Skin of body (tissue), 2 donors: ENCODE data around the gene EDRF1. TPM values are rescaled to one million over a fixed set of nuclear protein-coding genes. Genes with fewer than 3 reads are reported as not detected.
"Not testable (repeated sequence)": the region's sequence is repeated elsewhere in the genome, so short reads cannot be mapped to it uniquely, and the experiment has no call there.

Experiments
- DNase-seq: peaks from one replicate; lab custom pipeline; 2025; lab: John Stamatoyannopoulos, UW
- total RNA-seq: library from RNA; depleted of rRNA; stranded (reverse); fragments of >200 nt; gene quantifications from one replicate; pipeline ENCODE4 v1.2.3, GENCODE V29; 2014

EDRF1 gene
- total RNA-seq, 1 donor from 2014 or later: 32.2 TPM

DNA sequence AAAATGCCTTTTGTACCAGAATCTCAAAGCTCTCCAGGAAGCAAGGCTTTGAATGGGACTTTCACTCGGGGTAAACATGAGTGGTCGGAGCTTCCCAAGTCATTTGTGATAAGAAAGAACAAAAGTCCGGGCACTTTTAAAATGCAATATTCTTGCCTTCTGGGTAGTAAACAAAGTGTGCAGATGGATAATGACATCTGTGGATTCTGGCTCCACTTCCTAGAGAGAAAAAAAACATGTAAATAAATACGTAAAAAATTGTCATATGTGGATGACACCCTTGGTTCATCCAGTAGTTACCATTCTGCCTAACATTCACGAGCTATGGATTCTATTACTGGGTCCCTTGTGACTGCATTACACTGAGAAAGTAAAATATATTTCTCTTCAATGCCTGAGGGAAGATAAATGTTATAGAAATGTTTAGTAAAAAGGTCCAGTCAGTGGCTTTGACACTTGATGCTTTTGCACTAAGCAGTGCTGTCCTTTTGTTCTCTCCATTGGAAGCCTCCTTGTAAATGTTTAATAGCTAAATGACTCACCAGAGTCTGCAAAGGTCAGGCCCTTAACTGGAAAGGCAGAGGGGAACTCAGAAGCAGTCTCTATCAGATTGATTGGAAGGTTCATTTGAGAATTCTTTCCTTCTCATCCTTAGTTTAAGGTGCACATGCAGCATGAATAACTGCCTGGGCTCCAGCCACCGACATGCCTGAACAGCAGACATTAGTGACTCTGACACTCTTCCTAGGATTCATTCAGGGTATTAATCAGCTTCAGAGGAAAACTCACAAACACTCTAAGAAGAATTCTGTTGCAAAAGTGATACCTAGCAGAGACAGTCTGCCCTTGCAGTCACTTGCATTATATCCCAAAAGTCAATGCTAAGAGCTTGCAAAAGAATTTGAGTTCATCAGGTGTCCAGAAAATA is 11.7 kb upstream of the EDRF1 start:
- DNase-seq: no peak

DNA sequence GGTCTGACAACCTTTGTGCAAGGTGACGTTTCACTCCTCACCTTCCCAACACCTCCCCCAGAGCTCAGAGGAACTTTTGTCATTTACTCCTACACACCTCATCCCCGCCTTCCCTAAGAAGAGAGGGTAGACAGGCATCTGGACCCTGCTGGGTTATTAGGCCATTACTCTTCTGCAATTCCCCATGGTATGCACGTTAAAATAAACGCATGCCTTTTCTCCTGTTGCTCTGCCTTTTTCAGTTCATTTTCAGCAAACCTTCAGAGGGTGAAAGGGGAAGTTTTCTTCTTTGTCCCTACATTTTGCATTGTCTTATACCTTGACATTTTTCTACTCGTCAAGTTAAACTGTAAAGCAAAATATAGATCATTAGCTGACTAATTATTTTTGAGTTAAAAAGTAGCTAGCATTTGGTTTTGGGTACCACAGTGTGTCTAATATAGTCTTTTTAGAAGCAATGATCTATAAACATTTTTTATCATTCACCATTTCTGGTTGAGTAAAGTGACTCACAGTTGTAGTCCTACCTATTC is 10.5 kb upstream of the EDRF1 start:
- DNase-seq: no peak

DNA sequence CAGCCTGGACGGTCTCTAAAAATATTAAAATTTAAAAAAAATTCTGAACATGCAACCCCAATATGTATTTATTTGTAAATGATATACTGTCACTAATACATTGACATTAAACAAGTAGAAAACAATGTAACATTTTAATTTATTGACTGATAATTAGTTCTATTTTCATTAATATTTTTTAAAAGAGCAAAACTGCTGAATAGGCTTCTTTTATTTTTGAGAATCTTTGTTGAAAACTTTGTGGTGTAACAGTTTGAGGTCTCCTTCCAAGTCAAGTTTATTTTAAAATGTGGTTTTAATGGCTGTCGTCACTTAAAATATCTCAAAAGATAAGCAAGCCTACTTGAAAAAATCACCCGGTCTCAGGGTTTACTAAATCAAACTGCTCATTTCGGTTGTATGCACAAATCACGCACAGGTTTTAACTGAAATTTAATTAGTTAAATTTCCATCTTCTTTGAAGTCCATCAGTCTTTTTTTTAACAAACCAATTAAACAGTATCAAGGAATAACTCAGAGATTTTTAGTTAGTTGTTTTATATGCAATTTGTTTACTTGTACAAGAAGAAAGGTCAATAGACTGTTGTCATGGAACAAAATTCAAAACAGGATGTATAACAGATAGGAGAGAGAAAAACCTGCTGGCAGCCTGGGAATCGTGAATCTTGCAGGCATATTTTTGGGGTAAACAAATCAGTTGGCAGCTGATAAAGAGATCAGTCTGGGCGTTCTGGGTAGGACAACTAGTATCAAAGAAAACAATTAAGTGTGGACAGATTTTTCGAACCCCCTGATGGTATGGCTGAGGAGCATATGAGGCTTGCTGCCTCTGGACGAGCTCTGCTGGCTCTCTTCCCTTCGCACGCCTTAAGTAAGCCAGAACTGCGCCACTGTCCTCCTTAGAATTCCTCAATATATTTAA is 9.7 kb upstream of the EDRF1 start:
- no peak for DNase-seq

DNA sequence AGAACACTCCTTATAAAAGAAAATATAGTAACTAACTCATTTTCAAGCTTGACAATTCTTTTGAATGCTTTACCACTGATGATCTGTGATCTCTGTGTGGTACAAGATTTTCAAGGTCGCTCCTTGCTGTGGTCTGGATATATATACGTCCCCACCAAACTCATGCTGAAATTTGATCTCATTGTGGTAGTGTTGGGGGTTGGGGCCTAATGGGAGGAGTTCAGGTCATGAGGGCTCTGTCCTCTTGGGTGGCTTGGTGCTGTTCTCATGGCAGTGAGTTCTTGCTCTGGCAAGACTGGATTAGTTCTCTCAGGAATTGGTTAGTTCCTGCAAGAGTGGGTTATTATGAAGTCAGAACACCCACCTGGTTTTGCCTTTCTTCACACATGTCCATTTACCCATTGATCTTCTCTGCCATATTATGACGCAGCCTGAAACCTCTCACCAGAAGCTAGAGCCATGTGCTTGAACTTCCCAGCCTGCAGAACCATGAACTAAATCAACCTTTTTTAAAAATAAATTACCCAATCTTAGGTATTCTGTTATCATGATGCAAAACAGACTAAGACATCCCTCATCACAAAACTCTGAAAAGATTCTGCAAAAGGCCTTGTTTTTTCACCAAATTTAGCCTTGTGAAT is 8.3 kb upstream of the EDRF1 start:
- DNase-seq: no peak

DNA sequence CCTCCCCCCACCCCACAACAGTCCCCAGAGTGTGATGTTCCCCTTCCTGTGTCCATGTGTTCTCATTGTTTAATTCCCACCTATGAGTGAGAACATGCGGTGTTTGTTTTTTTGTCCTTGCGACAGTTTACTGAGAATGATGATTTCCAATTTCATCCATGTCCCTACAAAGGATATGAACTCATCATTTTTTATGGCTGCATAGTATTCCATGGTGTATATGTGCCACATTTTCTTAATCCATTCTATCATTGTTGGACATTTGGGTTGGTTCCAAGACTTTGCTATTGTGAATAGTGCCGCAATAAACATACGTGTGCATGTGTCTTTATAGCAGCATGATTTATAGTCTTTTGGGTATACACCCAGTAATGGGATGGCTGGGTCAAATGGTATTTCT is 4.8 kb upstream of the EDRF1 start:
- DNase-seq: not testable (repeated sequence)

DNA sequence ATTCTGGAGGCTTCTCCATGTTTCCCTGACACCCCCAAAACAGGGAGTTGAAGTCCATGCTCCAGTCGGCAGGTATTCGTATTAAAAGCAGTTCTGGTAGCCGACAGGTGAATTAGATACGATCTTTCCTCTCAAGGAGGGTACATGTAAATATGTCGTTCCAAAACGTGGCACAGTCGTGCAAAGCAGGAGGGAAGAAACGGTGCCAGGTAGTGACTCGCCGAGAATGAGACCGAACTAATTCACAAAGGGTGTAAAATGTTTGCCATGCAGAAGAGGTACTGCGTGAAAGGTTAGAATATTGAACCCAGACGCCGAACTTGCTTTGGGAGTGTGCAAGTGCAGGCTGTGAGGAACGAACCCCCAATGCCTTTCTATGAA is 483 bp downstream of the EDRF1 start:
- no peak for DNase-seq

DNA sequence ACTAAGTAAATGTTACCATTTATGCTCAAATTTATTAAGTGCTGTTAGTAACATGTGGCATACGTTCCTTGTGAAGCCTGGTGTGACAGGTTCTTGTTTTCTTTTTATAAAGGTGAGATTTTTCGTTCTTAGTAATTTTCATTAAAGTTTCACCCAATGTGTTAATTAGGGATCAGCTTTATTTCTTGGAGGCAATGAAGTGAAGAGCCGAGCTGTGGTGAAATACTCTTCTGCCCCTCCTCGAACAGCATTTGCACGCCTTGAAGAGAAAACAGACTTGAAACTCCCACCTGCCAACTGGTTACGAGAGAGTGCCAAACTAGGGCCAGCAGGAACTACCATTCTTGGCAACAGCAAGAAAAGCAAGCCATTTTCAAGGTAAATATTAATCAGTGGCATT is 1.5 kb downstream of the EDRF1 start:
- no peak for DNase-seq

DNA sequence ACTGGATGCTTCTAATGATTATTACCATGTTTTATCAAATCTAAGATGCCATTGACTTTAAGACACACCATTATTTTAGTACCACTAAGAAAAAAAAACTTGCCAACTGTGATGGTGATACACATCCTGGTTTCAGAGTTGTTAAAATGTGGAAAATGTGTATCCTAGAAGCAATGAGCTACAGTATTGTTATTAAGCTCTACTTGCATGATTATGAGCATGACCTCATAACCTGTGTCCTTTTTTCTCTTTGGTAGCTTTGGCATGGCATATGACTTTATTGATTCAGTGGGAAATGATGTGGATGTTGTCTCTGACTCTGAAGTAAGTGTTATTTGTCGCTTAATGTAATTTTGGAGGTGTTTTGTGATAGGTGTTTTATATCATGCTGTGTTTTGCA is 3.3 kb downstream of the EDRF1 start:
- no peak for DNase-seq

DNA sequence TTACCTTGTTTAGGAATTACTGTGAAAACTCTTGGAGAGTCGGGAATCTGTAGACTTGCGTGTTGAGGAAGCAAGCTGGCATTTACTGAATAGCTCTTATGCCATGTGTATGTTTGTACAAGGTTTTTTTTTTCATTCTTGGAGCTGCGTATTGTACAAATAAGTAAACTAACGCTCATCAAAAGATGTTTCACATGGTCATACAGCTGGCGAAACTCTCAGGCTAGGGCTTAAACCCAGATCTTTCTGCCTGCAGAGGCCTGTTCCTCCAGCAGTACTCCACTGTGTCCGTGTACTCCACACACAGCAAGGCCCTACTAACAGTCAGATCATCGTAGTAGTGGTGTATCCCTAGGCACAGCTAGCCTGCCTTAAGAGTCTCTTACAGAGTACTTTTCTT is 7.4 kb downstream of the EDRF1 start:
- DNase-seq: no peak

DNA sequence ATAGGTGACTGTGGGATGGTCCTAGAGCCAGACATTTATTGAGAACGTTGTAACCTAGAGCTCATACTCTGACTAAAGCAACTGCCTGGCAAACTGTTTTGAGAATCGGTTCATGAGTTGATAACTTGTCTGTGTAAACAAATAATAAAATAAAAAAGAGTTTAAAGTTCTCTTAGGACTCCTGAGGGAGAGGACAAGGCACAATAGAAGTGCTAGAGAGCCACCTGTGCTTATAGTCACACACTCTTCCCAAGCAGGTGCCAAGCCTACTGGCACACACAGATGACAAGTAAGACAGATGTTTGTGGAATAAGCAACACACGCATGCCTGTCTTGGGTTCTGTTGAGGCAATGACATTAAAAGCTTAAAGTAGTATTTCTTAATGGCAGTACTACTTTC is 7.9 kb downstream of the EDRF1 start:
- no peak for DNase-seq

DNA sequence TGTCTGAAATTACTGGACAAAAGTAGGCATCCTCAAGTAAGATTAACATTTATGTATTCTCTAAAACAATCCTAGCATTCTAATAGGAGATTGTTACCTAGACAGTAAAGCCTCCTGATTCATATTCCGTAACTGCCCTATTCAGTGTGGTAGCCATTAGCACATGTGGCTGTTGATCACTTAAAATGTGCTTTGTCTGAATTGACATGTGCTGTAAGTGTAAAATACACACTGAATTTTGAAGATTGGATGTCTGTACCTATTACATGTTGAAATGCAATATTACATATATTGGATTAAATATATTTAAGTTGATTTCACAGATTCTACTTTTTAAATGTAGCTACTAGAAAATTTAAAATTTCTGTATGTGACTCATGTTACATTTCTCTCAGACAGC is 14.6 kb downstream of the EDRF1 start:
- DNase-seq: no peak

DNA sequence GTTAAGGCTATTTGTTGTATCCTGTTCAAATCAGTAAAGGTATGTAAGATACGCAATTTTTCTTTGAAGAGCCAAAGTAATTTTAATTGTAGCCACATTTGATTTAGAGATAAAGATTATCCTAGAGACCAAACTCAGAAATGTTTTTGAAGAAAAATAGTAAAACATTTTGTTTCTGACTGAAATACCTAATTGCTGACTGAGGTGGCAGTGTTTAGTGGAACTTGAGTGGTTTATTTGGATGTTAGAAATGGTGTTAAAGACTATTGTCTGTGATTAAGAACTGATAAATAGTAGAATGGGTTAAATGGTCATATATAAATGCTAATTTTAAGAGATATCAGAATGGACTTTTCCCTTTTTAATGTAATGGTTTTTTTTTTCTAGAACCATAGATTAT is 15.3 kb downstream of the EDRF1 start:
- no peak for DNase-seq

DNA sequence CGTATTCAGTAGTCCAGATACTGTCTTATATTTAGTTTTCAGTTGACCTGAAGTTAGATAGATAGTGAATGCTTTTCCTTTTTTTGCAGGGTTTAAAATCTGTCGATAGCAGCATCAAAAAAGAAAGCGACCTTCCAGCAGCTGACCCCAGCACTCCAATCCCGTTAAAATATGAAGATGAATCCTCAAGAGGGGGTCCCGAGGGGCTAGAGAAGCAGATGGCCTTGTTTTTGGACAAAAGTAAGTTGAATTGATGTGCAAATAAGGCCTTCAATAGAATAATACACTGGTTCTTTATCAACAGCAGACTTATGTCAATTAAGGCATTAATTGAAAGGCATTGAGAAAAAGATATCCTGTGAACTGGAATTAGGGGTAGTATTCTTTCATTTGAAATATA is 18.7 kb downstream of the EDRF1 start:
- no peak for DNase-seq

DNA sequence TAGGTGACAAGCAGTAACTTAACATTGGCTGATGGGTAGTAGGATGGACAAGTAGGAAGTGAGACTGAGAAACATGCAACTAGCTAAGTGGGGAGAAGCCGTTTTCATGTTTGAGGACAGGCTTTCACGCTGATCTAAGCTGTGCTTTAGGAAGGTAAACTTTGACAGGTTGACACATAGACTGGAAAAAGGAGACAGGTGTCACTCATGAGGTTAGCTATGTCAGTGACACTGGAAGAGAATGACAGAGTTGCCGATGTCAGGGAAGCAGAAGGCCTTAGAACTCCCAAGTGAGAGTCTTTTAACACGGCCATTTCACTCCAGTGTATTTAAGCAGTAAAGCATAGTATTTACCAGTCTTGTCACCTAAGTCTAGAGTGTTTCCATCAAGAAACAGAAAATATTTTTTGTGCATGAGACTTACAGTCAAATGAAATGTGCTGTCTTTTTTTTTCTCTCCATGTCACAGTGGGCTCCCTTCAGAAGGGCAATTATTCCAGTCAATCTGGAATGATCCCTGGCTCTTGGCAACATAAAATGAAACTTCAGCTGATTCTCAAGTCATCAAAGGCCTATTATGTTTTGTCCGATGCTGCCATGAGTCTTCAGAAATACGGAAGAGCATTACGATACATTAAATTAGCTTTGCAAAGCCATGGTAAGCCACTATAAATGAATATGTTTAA is 20.6 kb downstream of the EDRF1 start:
- DNase-seq: no peak

DNA sequence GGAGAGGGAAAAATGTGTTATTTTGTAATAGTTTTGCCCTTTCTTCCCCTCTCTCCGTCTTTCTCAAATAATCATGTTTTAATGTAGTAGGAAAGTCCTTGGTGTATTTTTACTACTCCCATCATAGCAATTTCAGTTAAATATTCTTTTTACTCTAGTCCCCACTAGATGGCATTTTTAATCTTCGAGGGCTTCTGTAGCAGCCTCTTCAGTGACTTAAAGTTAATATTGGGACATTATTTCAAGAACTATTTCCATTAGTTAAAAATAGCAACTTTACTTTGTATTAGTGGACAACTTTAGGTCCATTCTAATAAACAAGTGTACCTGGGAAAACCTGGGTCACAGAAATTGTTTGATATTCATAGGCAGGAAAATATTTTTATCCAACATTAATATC is 23.0 kb downstream of the EDRF1 start:
- DNase-seq: no peak

DNA sequence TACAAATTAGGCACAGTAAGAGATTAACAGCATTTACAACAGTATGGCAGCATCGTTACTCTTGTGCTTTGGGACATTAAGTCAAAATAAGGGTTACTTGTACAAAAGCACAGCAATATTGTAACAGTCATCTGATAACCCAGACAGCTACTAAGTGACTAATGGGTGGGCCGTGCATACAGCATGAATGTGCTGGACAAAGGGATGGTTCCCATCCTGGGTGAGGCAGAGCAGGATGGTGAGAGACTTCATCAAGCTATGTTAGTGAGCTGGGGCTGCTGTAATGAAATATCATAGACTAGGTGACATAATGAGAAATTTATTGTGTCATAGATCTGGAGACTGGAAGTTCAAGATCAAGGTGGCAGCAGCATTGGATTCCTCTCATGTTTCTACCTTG is 25.4 kb downstream of the EDRF1 start:
- DNase-seq: no peak

DNA sequence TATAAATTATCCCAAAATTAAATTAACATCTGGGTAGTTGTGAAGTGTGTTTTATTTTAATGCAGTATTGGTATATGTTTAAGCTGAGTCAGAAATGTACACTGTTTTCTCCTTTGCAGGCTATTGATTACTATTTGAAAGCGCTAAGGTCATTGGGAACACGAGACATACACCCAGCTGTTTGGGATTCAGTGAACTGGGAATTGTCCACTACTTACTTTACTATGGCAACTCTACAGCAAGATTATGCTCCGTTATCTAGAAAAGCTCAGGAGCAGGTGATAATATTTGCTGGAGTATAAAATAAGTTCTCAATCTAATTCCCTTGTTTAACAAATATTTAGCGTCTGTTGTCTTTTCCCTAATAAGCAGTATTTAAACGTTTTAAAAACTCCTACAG is 27.9 kb downstream of the EDRF1 start:
- DNase-seq: no peak

DNA sequence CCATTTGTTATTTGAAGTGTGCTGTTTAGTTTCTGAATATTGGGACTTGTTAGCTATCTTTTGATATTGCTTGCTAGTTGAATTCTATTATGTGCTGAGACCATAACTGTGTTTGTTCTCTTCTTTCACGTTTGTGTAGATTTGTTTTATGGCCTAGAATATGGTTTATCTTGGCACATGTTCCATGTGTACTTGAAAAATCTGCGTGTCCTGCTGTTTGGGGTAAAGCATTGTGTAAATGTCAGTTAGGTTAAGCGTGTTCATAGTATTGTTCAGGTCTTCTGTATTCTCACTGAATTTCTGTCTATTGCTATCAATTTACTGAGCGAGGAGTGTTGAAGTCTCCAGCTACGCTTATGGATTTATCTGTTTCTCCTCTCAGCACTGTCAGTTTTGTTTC is 36.7 kb downstream of the EDRF1 start:
- DNase-seq: no peak

DNA sequence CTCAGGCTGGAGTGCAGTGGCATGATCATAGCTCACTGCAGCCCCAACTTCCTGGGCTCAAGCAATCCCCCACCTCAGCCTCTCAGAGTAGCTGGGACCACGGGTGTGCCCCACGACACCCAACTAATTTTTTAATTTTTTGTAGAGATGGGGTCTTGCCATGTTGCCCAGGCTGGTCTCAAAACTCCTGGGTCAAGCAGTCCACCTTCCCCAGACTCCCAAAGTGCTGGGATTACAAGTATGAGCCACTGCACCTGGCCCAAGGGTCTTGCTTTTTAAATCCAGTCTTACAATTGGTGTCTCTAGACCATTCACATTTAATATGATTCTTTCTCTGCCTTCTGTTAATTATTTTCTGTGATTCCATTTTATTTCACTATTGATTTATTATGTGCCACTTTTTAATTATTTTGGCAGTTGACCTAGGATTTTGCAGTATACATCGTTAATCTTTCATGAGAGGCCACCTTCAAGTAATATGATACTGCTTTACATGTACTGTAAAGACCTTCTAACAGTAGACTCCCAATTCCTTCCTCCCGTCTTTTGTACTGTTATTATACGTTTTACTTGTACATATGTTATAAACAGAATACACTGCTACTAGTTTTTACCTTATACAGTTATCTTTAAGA is 37.5 kb downstream of the EDRF1 start:
- no peak for DNase-seq

DNA sequence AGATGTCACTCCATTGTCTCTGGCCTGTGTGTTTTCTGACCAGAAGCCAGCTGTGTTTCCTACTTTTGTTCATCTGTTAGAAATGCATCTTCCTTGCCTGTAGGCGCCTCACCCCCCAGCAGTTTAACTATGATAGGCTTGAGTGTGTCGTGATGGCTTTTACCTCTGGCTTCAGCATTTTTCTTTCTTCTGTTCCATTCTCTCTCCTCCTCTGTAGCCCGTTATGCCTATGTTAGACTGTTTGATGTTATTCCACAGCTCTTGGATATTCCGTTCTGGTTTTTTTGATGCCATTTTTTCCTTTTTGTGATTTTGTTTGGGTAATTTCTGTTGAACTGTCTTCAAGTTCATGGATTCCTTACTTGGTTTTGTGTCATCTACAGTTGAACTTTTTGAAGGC is 38.2 kb downstream of the EDRF1 start:
- no peak for DNase-seq

DNA sequence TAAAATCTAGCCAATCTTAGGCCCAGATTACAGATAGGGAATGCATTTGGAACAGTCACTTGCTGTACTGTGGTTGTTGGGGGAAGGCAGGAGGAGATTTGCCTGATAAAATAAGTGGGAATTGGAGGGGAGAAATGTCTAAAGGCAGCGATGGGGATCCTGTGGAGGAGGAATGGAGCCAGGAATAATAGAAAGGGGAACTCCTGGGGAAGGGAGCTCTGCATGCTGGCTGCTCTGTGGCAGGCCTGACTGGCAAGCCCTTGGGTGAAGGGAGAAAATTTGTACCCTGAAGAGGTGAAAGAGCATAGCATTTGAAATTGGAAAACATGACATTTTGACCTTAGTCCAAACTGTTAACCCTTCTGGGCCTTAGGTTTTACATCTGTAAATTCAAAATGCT is 42.5 kb downstream of the EDRF1 start:
- DNase-seq: no peak
